K562 (cell line): ENCODE data around the gene HMCN2. TPM values are rescaled to one million over a fixed set of nuclear protein-coding genes. Genes with fewer than 3 reads are reported as not detected.

Source experiments
- ATAC-seq: fragments of 200-7000 bp; cut with Tn5 transposase; 3 replicates; pipeline ENCODE4 v1.9.1; 2020; ENCODE audit warnings: moderate library complexity
- BruUV-seq: library from RNA; stranded (reverse); fragments of 400-500 nt; replicated peaks from 2 replicates; lab custom pipeline; 2021; lab: Mats Ljungman, UMichigan
- CTCF ChIA-PET: fragments of 300-600 bp; formaldehyde crosslinking; extraction: SDS; loops from one replicate; lab custom pipeline; 2021; ENCODE audit warnings: low intra/inter-chr PET ratio; lab: Yijun Ruan, JAX
- POLR2A ChIA-PET: fragments of 300-600, 350-650 bp; sonication (Branson Sonifier 250); formaldehyde crosslinking; extraction: SDS; loops from one replicate; lab custom pipeline; 2021; ENCODE audit warnings: antibody characterized with exemption, inconsistent platforms; lab: Yijun Ruan, JAX
- DNase-seq, 4 experiments: peaks; one replicate each; pipeline versions ENCODE4 v3.0.0 to v3.0.0-alpha.2; 2011 to 2018; ENCODE audit warnings: low spot score in 3 of 4, mixed read lengths in 3 of 4; ENCODE audit errors: extremely low read depth in 1 of 4
- FAIRE-seq: peaks from 2 replicates; lab custom pipeline; 2011; peaks lifted over from hg19 to GRCh38; lab: Jason Lieb, UNC
- H2AFZ ChIP-seq: 2 replicates; pipeline ENCODE4 v1.6.0; 2011; ENCODE audit warnings: low read depth, low read length, control low read depth, inconsistent platforms
- H3K27ac ChIP-seq: fragments of 200-600 bp; 3 replicates; pipeline ENCODE4 v1.8.0; 2011; ENCODE audit warnings: low read depth, mild to moderate bottlenecking, control low read depth, inconsistent platforms, low read length, moderate library complexity, mixed read lengths; ENCODE audit errors: extremely low read depth
- H3K27me3 ChIP-seq, 2 experiments: fragments of 300-600 bp in 1 of 2; 2 replicates in 1 of 2; 3 replicates in 1 of 2; pipeline versions ENCODE4 v1.6.0 to v1.8.0; 2011; ENCODE audit warnings: inconsistent platforms in 2 of 2, low read length in 2 of 2, mild to moderate bottlenecking in 1 of 2, mixed read lengths in 1 of 2, moderate library complexity in 1 of 2; ENCODE audit not compliant: control insufficient read depth in 2 of 2, insufficient read depth in 2 of 2
- H3K36me3 ChIP-seq: fragments of 300-600 bp; 3 replicates; pipeline ENCODE4 v1.8.0; 2011; ENCODE audit warnings: mild to moderate bottlenecking, low read length, inconsistent platforms; ENCODE audit not compliant: control insufficient read depth, insufficient read depth
- H3K4me1 ChIP-seq, 2 experiments: fragments of 200-600 bp in 1 of 2; replicated peaks in 1 of 2; 2 replicates in 1 of 2; 3 replicates in 1 of 2; pipeline versions ENCODE4 v1.5.1 to v1.8.0; 2011; ENCODE audit warnings: inconsistent platforms in 2 of 2, low read length in 2 of 2, mild to moderate bottlenecking in 1 of 2, mixed read lengths in 1 of 2, moderate library complexity in 1 of 2; ENCODE audit not compliant: control insufficient read depth in 2 of 2, insufficient read depth in 2 of 2
- H3K4me2 ChIP-seq: 2 replicates; pipeline ENCODE4 v1.6.1; 2011; ENCODE audit warnings: low read length, control low read depth, inconsistent platforms, mixed read lengths; ENCODE audit not compliant: insufficient read depth
- H3K4me3 ChIP-seq: fragments of 200-600 bp; sonication (generic), shearing (Covaris generic); 2 replicates; pipeline ENCODE4 v1.5.1; 2016; ENCODE audit warnings: control low read depth, inconsistent platforms
- H3K79me2 ChIP-seq: fragments of 200-600 bp; 3 replicates; pipeline ENCODE4 v1.8.0; 2011; ENCODE audit warnings: low read length, inconsistent platforms; ENCODE audit not compliant: control insufficient read depth, insufficient read depth
- H3K9ac ChIP-seq, 2 experiments: 2 replicates each; pipeline versions ENCODE4 v1.6.0 to v1.6.1; 2011; ENCODE audit warnings: low read depth in 2 of 2, low read length in 2 of 2, control low read depth in 1 of 2, inconsistent platforms in 1 of 2, mild to moderate bottlenecking in 1 of 2, mixed read lengths in 1 of 2; ENCODE audit not compliant: insufficient read depth in 1 of 2
- H3K9me1 ChIP-seq: one replicate; pipeline ENCODE4 v1.6.0; 2011; ENCODE audit warnings: inconsistent platforms, mild to moderate bottlenecking, low read length, moderate library complexity; ENCODE audit not compliant: control insufficient read depth, insufficient read depth
- H3K9me3 ChIP-seq: replicated peaks from 2 replicates; pipeline ENCODE4 v1.5.1; 2011; ENCODE audit warnings: low read depth, low read length, inconsistent platforms; ENCODE audit not compliant: control insufficient read depth, insufficient read depth
- H4K20me1 ChIP-seq: replicated peaks from 2 replicates; pipeline ENCODE4 v1.6.1; 2011; ENCODE audit warnings: low read length, inconsistent platforms, mixed read lengths; ENCODE audit not compliant: control insufficient read depth, insufficient read depth
- ARID1B ChIP-seq: fragments of 450-650 bp; IDR thresholded peaks from 2 replicates; pipeline ENCODE4 v1.6.1; 2016; ENCODE audit warnings: antibody characterized with exemption, mild to moderate bottlenecking, inconsistent platforms
- BHLHE40 ChIP-seq: IDR thresholded peaks from 2 replicates; pipeline ENCODE4 v1.6.1; 2011; ENCODE audit warnings: low read length, improper control_type of control experiment
- CBFA2T2 ChIP-seq: fragments of 450-650 bp; conservative IDR thresholded peaks from 2 replicates; pipeline ENCODE4 v1.6.1; 2017; ENCODE audit warnings: mild to moderate bottlenecking
- CBFA2T3 ChIP-seq: fragments of 450-650 bp; IDR thresholded peaks from 2 replicates; pipeline ENCODE4 v1.6.1; 2017
- CTBP1 ChIP-seq: fragments of 450-650 bp; IDR thresholded peaks from 2 replicates; pipeline ENCODE4 v1.6.1; 2016; ENCODE audit warnings: borderline replicate concordance
- DACH1 ChIP-seq: fragments of 450-650 bp; IDR thresholded peaks from 2 replicates; pipeline ENCODE4 v1.6.1; 2018; ENCODE audit not compliant: partially characterized antibody
- DDX20 ChIP-seq: fragments of 450-650 bp; IDR thresholded peaks from 2 replicates; pipeline ENCODE4 v1.6.1; 2016; ENCODE audit warnings: missing genetic modification characterization, low read depth, mild to moderate bottlenecking, missing compliant biosample characterization, moderate library complexity
- FOXJ3 ChIP-seq: sonication (generic); formaldehyde crosslinking; IDR thresholded peaks from 2 replicates; pipeline ENCODE4 v1.4.0; 2020; ENCODE audit warnings: mild to moderate bottlenecking, missing genetic modification reagents
- KDM1A ChIP-seq, 2 experiments: fragments of 450-650 bp; IDR thresholded peaks; 2 replicates each; pipeline ENCODE4 v1.6.1; 2016; ENCODE audit warnings: mild to moderate bottlenecking in 2 of 2
- KLF16 ChIP-seq: IDR thresholded peaks from 2 replicates; pipeline ENCODE4 v1.6.1; 2016; ENCODE audit warnings: antibody characterized with exemption
- MYBL2 ChIP-seq, 2 experiments: fragments of 450-650 bp in 1 of 2; sonication (generic) in 1 of 2; formaldehyde crosslinking in 1 of 2; IDR thresholded peaks; 2 replicates each; pipeline versions ENCODE4 v1.6.1 to v1.8.1; 2017 to 2022; ENCODE audit warnings: borderline replicate concordance in 1 of 2, inconsistent platforms in 1 of 2, low read depth in 1 of 2, mild to moderate bottlenecking in 1 of 2, missing genetic modification reagents in 1 of 2, moderate library complexity in 1 of 2
- MYC ChIP-seq, 2 experiments: fragments of 250-450 bp in 1 of 2; sonication (Bioruptor Pico) in 1 of 2; IDR thresholded peaks; 2 replicates each; pipeline versions ENCODE4 v1.5.1 to v1.6.1; 2012 to 2021; ENCODE audit warnings: low read depth in 2 of 2, borderline replicate concordance in 1 of 2, improper control_type of control experiment in 1 of 2, low read length in 1 of 2, mild to moderate bottlenecking in 1 of 2, moderate library complexity in 1 of 2
- NFIC ChIP-seq: fragments of 450-650 bp; IDR thresholded peaks from 2 replicates; pipeline ENCODE4 v1.6.1; 2017; ENCODE audit warnings: mild to moderate bottlenecking, inconsistent platforms
- RCOR1 ChIP-seq, 2 experiments: IDR thresholded peaks; 2 replicates each; pipeline ENCODE4 v1.6.1; 2012; ENCODE audit warnings: low read depth in 2 of 2, low read length in 2 of 2, borderline replicate concordance in 1 of 2, improper control_type of control experiment in 1 of 2
- SMAD4 ChIP-seq: fragments of 250-450 bp; sonication (Bioruptor Pico); conservative IDR thresholded peaks from 2 replicates; pipeline ENCODE4 v1.8.0; 2021; ENCODE audit warnings: inconsistent platforms, mild to moderate bottlenecking, moderate library complexity
- TCF3 ChIP-seq: sonication (generic); formaldehyde crosslinking; IDR thresholded peaks from 2 replicates; pipeline ENCODE4 v1.4.0; 2020; ENCODE audit warnings: mild to moderate bottlenecking, missing genetic modification reagents
- TFAP4 ChIP-seq: sonication (generic); formaldehyde crosslinking; IDR thresholded peaks from 2 replicates; pipeline ENCODE4 v1.8.0; 2022; ENCODE audit warnings: missing genetic modification reagents, mild to moderate bottlenecking, moderate library complexity, borderline replicate concordance
- WGBS: fragments of 100-300 bp; shearing (Covaris generic); methylation state at CpG from one replicate; pipeline ENCODE4 v1.1.6; 2016; ENCODE audit warnings: low coverage, mixed read lengths; ENCODE audit not compliant: insufficient coverage; ENCODE audit errors: missing lambda C conversion rate; 5-methylcytosine and 5-hydroxymethylcytosine counted together
- in situ Hi-C: fragments of 300-500 bp; cut with MboI; formaldehyde crosslinking; loops from 4 replicates; pipeline ENCODE4 v1.15.0; 2018; ENCODE audit warnings: inconsistent platforms, mixed read lengths
- intact Hi-C: fragments of 100-400 bp; cut with micrococcal nuclease; formaldehyde crosslinking; loops from 2 replicates; pipeline ENCODE4 v1.14.2; 2022
- polyA plus RNA-seq, 8 experiments: library from polyadenylated mRNA; depleted of rRNA in 4 of 8; stranded (reverse) in 5 of 8; unstranded in 3 of 8; fragments of >200 nt; fragmentation: Nextera tagmentation in 2 of 8; fragmentation: Illumina TruSeq in 1 of 8; extraction: Ambion mirVana in 2 of 8; extraction: Trizol in 1 of 8; gene quantifications; 2 replicates each; pipeline versions ENCODE4 v1.2.1 to v1.2.3, GENCODE V29; 2011 to 2014; ENCODE audit warnings: inconsistent platforms in 1 of 8, missing spikeins in 1 of 8
- total RNA-seq, 7 experiments: library from RNA; depleted of rRNA in 6 of 7; stranded (reverse); fragments of >200 nt in 6 of 7; fragmentation: Illumina TruSeq in 2 of 7; extraction: Trizol in 2 of 7; gene quantifications; 2 replicates each; pipeline versions ENCODE4 v1.2.1 to v1.2.3, GENCODE V29; 2011 to 2021; ENCODE audit warnings: low replicate concordance in 1 of 7
- TF ChIP-seq, protein P1 (sequence below): sonication (generic); formaldehyde crosslinking; IDR thresholded peaks from 2 replicates; pipeline ENCODE4 v1.8.0; 2022; ENCODE audit warnings: missing genetic modification reagents, mild to moderate bottlenecking, borderline replicate concordance

HMCN2 gene
- total and polyA plus RNA-seq, 9 of the 15 experiments (the other 6 are each of a cell fraction or from before 2014, with no cell fraction given): 0.01 TPM; not detected in 8

DNA sequence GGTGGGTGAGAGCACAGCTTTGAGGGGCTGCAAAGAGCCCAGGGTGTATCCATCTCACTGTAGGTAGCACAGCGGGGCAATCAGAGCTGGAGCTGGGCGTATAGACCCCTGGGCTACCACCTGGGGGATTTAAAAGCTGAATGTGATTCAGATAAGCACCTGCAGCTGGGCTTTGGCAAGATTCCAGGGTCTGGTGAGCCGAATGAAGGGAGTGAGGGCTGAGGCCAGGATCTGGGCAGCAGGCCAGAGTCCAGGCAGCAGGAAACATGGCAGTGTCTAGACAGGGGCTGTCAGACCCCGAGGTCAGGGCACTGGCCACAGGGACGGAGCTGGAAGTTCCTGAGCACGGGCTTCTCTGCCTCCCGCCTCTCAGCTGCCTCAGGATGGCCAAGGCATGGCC is 187.9 kb downstream of the HMCN2 start:
- Histone ChIP-seq H4K20me1 (no peaks in the 10 kb centered on the region), H2AFZ (no peak overlapping the region), H3K27me3 (peaks cover 0 to 12% of the 10 kb centered on the region in 2 experiments; a peak in 2 of 5 replicates), H3K4me3 (no peak overlapping the region), H3K4me1 (peaks cover 3 to 21% of the 10 kb centered on the region in 2 experiments; a peak in 3 of 5 replicates), H3K79me2 (no peaks in the 10 kb centered on the region), H3K9me3 (no peaks in the 10 kb centered on the region), H3K9me1 (no peaks in the 10 kb centered on the region), H3K4me2 (no peak overlapping the region), H3K36me3 (no peaks in the 10 kb centered on the region), H3K9ac (peak overlapping the region in 1 of 2 experiments; percentile 63; a peak in 1 of 4 replicates), H3K27ac (no peak overlapping the region)
- peak; percentile 40 for ATAC-seq
- DNase-seq: peak; percentile 48 to 58 (median 52)
- BruUV-seq: no TSS peak
- WGBS: 0% methylated on average over 6 of the region's 7 CpGs
- no peak for FAIRE-seq
- in situ Hi-C loops (loop anchor here (5.0 to 10.0 kb wide), 2 partner anchors 234 to 411 kb away; no protein-coding TSS in a partner anchor), intact Hi-C loops (no loop called here)
- ChIA-PET CTCF (no interaction called here), POLR2A (interaction anchor here (0.6 to 1.7 kb wide), 7 partner anchors 9 to 240 kb away, joined by 3 to 5 read pairs (median 4); partner anchors contain the start of gene EXOSC2)
- TF ChIP-seq CBFA2T2 (peak; percentile 61), ARID1B (peak; percentile 50; the same call in 1 of the 2 replicates), BHLHE40 (peak; percentile 37; the same call in 1 of the 2 replicates), TFAP4 (CRISPR knock-in tag) (peak; percentile 38; the same call in 1 of the 2 replicates), KDM1A (IDR thresholded peaks at IDR 0.05) (0 out of 4 replicates have a peak, but pooled peaks have one; percentile 19 to 26), CBFA2T3 (peak; percentile 71), KLF16 (peak; percentile 62; the same call in 1 of the 2 replicates), FOXJ3 (CRISPR knock-in tag) (no peak), NFIC (peak; percentile 90), DACH1 (no peak), TCF3 (CRISPR knock-in tag) (peak; percentile 59; the same call in 1 of the 2 replicates), RCOR1 (IDR thresholded peaks at IDR 0.05; ENCODE audit: borderline replicate concordance in 1 of 2, low read depth in 2 of 2, low read length in 2 of 2) (peak in 1 of 2 experiments; percentile 37; a peak in 1 of 4 replicates), MYBL2 (IDR thresholded peaks at IDR 0.05; ENCODE audit: low read depth) (no peak), MYBL2 (CRISPR knock-in tag; IDR thresholded peaks at IDR 0.05; ENCODE audit: borderline replicate concordance) (no peak), DDX20 (no peak), SMAD4 (CRISPR knock-in tag) (peak; percentile 84), CTBP1 (no peak), MYC (IDR thresholded peaks at IDR 0.05; ENCODE audit: low read depth, low read length) (no peak), MYC (CRISPR knock-in tag; IDR thresholded peaks at IDR 0.05; ENCODE audit: borderline replicate concordance, low read depth) (0 out of 2 replicates have a peak, but pooled peaks have one; percentile 54)
- TF ChIP-seq, protein P1, sequence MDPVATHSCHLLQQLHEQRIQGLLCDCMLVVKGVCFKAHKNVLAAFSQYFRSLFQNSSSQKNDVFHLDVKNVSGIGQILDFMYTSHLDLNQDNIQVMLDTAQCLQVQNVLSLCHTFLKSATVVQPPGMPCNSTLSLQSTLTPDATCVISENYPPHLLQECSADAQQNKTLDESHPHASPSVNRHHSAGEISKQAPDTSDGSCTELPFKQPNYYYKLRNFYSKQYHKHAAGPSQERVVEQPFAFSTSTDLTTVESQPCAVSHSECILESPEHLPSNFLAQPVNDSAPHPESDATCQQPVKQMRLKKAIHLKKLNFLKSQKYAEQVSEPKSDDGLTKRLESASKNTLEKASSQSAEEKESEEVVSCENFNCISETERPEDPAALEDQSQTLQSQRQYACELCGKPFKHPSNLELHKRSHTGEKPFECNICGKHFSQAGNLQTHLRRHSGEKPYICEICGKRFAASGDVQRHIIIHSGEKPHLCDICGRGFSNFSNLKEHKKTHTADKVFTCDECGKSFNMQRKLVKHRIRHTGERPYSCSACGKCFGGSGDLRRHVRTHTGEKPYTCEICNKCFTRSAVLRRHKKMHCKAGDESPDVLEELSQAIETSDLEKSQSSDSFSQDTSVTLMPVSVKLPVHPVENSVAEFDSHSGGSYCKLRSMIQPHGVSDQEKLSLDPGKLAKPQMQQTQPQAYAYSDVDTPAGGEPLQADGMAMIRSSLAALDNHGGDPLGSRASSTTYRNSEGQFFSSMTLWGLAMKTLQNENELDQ: no peak
